PC-9 (cell line): Measurements from ENCODE around the gene TGM2. TPM values are rescaled to one million over a fixed set of nuclear protein-coding genes. Genes with fewer than 3 reads are reported as not detected.

ENCODE experiments used
- BruUV-seq: library from RNA; stranded (reverse); fragments of 400-500 nt; replicated peaks from 2 replicates; lab custom pipeline; 2021; lab: Mats Ljungman, UMichigan
- CTCF ChIA-PET: fragments of 300-600 bp; sonication (Branson Sonifier 250); formaldehyde crosslinking; loops from one replicate; lab custom pipeline; 2022; ENCODE audit warnings: antibody characterized with exemption; lab: Charles Lee
- POLR2A ChIA-PET: fragments of 300-600 bp; sonication (Branson Sonifier 250); formaldehyde crosslinking; loops from one replicate; lab custom pipeline; 2022; ENCODE audit warnings: antibody characterized with exemption; ENCODE audit not compliant: unreplicated experiment; lab: Charles Lee
- DNase-seq, 2 experiments: peaks; one replicate each; pipeline versions ENCODE4 v3.0.0 to v3.0.0-alpha.2; 2015 to 2022; ENCODE audit warnings: mixed read lengths in 1 of 2
- H2AFZ ChIP-seq: fragments of 200-600 bp; sonication (generic); 2 replicates; pipeline ENCODE4 v1.8.1; 2017; ENCODE audit warnings: antibody characterized with exemption
- H3F3A ChIP-seq: fragments of 200-600 bp; sonication (generic); 2 replicates; pipeline ENCODE4 v1.8.1; 2017; ENCODE audit warnings: antibody characterized with exemption, mild to moderate bottlenecking, low read depth; ENCODE audit not compliant: insufficient read depth
- H3K27ac ChIP-seq: fragments of 200-600 bp; sonication (generic); 2 replicates; pipeline ENCODE4 v1.6.1; 2016; ENCODE audit warnings: mixed run types
- H3K27me3 ChIP-seq: fragments of 200-600 bp; sonication (generic); 2 replicates; pipeline ENCODE4 v1.6.1; 2016; ENCODE audit warnings: low read depth, mixed run types; ENCODE audit not compliant: insufficient read depth
- H3K36me3 ChIP-seq: fragments of 200-600 bp; sonication (generic); 2 replicates; pipeline ENCODE4 v1.6.1; 2016; ENCODE audit warnings: low read depth, mixed run types
- H3K4me1 ChIP-seq: fragments of 200-600 bp; sonication (generic); replicated peaks from 2 replicates; pipeline ENCODE4 v1.6.1; 2016; ENCODE audit warnings: mixed run types; ENCODE audit not compliant: insufficient read depth
- H3K4me2 ChIP-seq: fragments of 200-600 bp; sonication (generic); 2 replicates; pipeline ENCODE4 v1.6.1; 2017; ENCODE audit warnings: mixed run types
- H3K4me3 ChIP-seq: fragments of 200-600 bp; sonication (generic); 2 replicates; pipeline ENCODE4 v1.6.1; 2016; ENCODE audit warnings: mixed run types
- H3K79me2 ChIP-seq: fragments of 200-600 bp; sonication (generic); 2 replicates; pipeline ENCODE4 v1.6.1; 2017; ENCODE audit warnings: low read depth, mixed run types
- H3K9me2 ChIP-seq: fragments of 200-600 bp; sonication (generic); 2 replicates; pipeline ENCODE4 v1.8.1; 2017; ENCODE audit warnings: mild to moderate bottlenecking; ENCODE audit not compliant: insufficient read depth
- H3K9me3 ChIP-seq: fragments of 200-600 bp; sonication (generic); 2 replicates; pipeline ENCODE4 v1.8.1; 2016; ENCODE audit warnings: low read depth; ENCODE audit not compliant: insufficient read depth
- H4K20me1 ChIP-seq: fragments of 200-600 bp; sonication (generic); 2 replicates; pipeline ENCODE4 v1.8.1; 2017; ENCODE audit not compliant: insufficient read depth
- EZH2 ChIP-seq: fragments of 200-600 bp; sonication (generic); IDR thresholded peaks from 2 replicates; pipeline ENCODE4 v1.8.0; 2017; ENCODE audit warnings: antibody characterized with exemption, low read depth
- intact Hi-C: fragments of 100-400 bp; cut with micrococcal nuclease; formaldehyde crosslinking; loops from one replicate; pipeline ENCODE4 v1.10.0; 2022; ENCODE audit not compliant: unreplicated experiment
- total RNA-seq: library from RNA; stranded (reverse); gene quantifications from 2 replicates; pipeline ENCODE4 v1.2.3, GENCODE V29; 2021
- TF ChIP-seq, protein P1 (sequence below): fragments of 200-600 bp; sonication (generic); conservative IDR thresholded peaks from 2 replicates; pipeline ENCODE4 v1.6.1; 2017; ENCODE audit warnings: mixed run types, antibody characterized with exemption, mild to moderate bottlenecking, moderate library complexity

TGM2 gene
- total RNA-seq, 1 experiment from 2014 or later: 333 TPM

DNA sequence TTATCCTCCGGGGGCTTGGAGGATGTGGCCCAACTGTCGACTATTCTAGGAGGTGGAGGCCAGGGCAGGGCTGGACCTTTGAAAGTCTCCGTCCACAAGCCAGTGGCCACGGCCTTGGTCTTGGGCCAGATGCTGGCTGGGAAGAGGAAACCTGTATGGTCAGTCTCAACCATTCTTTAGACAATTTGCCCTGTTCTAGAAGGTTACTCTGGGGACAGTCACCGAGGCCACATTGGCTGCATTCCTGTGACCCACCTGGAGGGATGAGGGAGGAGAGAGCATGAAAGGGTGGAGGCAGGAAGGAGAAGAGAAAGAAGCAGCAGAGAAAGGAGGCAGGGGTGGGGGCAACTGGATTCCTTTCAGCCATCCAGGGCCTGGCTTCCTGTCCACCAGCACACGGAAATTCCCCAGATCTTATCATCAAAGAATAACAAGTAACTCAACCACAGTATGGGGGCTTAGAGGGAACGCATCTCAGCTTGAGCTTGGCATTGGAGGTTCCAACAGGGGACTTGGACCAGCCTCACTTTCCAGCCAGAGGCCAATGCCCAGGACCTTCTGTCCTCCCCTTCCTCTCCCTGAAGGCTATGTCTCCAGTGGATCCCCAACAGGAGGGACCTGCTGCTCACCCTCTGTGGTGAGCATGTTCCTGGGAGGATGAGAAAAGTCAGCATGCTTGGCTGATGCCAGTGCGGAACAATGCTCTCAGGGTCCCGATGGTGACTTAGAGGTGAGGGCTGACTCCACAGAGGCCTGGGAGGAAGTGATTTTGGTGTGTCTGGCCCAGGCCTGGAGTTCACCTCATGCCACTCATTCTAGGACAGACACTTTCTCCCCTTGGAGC, 30.4 kb downstream of the TGM2 start:
- Histone ChIP-seq H2AFZ (no peak overlapping the region), H3K9me3 (no peaks in the 10 kb centered on the region), H4K20me1 (no peaks in the 10 kb centered on the region), H3K27ac (peak overlapping the region; percentile 92), H3F3A (peaks cover 94% of the 10 kb centered on the region), H3K9me2 (no peaks in the 10 kb centered on the region), H3K4me1 (peaks cover 65% of the 10 kb centered on the region), H3K4me2 (peak overlapping the region; percentile 57), H3K4me3 (no peak overlapping the region), H3K79me2 (peaks cover 11% of the 10 kb centered on the region; the same call in 1 of the 2 replicates), H3K36me3 (peaks cover 66% of the 10 kb centered on the region), H3K27me3 (no peaks in the 10 kb centered on the region)
- BruUV-seq: no TSS peak
- ChIA-PET POLR2A (interaction anchor here (0.6 to 1.1 kb wide), 5 partner anchors 9 to 45 kb away, joined by 3 to 9 read pairs (median 5); no protein-coding TSS in a partner anchor), CTCF (interaction anchor here (1.0 to 1.4 kb wide), 3 partner anchors 9 to 77 kb away, joined by 3 to 4 read pairs (median 4); no protein-coding TSS in a partner anchor)
- TF ChIP-seq EZH2: no peak
- TF ChIP-seq, protein P1, sequence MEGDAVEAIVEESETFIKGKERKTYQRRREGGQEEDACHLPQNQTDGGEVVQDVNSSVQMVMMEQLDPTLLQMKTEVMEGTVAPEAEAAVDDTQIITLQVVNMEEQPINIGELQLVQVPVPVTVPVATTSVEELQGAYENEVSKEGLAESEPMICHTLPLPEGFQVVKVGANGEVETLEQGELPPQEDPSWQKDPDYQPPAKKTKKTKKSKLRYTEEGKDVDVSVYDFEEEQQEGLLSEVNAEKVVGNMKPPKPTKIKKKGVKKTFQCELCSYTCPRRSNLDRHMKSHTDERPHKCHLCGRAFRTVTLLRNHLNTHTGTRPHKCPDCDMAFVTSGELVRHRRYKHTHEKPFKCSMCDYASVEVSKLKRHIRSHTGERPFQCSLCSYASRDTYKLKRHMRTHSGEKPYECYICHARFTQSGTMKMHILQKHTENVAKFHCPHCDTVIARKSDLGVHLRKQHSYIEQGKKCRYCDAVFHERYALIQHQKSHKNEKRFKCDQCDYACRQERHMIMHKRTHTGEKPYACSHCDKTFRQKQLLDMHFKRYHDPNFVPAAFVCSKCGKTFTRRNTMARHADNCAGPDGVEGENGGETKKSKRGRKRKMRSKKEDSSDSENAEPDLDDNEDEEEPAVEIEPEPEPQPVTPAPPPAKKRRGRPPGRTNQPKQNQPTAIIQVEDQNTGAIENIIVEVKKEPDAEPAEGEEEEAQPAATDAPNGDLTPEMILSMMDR: no peak
- peak; percentile 95 to 96 for DNase-seq
- intact Hi-C loops: loop anchor here (1.0 to 2.0 kb wide), 8 partner anchors 8 to 87 kb away; partner anchors contain the start of gene TGM2

DNA sequence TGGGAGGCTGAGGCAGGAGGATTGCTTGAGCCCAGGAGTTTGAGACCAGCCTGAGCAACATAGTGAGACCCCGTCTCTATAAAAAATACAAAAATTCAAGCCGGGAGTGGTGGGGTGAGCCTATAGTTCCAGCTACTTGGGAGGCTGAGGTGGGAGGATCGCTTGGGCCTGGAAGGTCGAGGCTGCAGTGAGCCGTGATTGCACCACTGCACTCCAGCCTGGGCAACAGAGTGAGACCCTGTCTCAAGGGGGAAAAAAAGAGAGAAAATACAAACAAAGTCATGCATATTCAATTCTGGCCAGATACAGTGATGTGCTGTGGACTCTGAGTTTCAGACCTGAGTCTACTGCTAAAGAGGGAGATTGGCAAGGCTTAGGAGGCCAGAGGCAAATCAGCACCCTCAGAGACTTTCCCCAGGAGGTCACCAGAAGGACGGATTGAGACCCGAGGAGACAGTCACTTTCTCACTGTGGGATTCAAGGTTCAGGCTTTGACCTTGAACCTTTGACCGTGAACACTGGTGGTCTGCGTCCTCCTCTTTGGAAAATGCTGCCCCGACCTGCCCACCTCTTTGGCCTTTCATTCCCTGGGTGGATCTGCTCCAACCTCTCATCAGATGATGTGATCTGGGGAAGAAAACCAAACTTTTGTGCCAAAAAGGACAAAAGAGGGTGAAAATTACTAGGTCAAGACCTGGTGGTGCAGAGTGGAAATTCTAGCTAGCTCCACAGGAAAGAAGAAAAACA, 31.2 kb downstream of the TGM2 start:
- Histone ChIP-seq H3K9me3 (no peaks in the 10 kb centered on the region), H3K36me3 (peaks cover 64% of the 10 kb centered on the region), H3K9me2 (no peaks in the 10 kb centered on the region), H2AFZ (no peak overlapping the region), H3K27ac (peak overlapping the region; percentile 92), H3K4me2 (peak overlapping the region; percentile 57), H3K79me2 (peaks cover 11% of the 10 kb centered on the region; the same call in 1 of the 2 replicates), H3K4me1 (peaks cover 73% of the 10 kb centered on the region), H3K4me3 (no peak overlapping the region), H3F3A (peaks cover 94% of the 10 kb centered on the region), H3K27me3 (no peaks in the 10 kb centered on the region), H4K20me1 (no peaks in the 10 kb centered on the region)
- BruUV-seq: TSS peak; percentile 2
- DNase-seq: peak in 1 of 2 experiments; percentile 5
- ChIA-PET CTCF (interaction anchor here (1.3 to 1.4 kb wide), 2 partner anchors 10 to 61 kb away, joined by 4 read pairs; no protein-coding TSS in a partner anchor), POLR2A (interaction anchor here (0.6 to 1.1 kb wide), 2 partner anchors 10 to 19 kb away, joined by 3 to 5 read pairs; no protein-coding TSS in a partner anchor)
- TF ChIP-seq, protein P1: no peak
- no peak for TF ChIP-seq EZH2
- intact Hi-C loops: loop anchor here (1.0 to 2.0 kb wide), 8 partner anchors 8 to 87 kb away; partner anchors contain the start of gene TGM2

DNA sequence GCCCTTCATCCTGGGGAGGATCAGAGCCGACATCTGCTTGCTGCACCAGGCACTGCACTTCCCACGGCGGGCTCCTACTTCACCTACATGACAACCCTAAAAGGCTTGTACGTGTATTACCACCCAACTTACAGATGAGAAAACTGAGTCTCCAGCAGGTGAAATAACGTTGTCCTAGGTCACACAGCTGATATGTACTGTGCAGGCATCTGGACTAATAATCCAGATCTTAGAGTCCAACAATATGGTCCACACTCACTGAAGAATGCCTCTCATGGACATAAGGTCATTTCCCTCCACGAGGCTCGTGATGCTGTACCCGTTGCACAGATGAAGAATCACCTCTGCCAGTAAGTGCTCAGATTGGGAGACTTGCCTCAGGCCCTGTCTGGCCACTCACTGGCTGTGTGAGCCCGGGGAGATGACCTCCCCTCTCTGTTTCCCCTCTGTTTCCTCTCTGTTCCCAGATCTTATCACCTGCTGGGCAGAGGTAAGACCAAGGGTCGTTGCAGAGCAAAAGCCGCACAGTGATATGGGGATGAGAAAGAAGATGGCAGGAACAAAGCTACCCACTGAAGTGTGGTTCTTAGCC, 32.1 kb downstream of the TGM2 start:
- H2AFZ ChIP-seq: no peak overlapping the region
- no peak overlapping the region for H3K4me3 ChIP-seq
- DNase-seq: peak in 1 of 2 experiments; percentile 17
- peaks cover 11% of the 10 kb centered on the region; the same call in 1 of the 2 replicates for H3K79me2 ChIP-seq
- BruUV-seq: no TSS peak
- peak overlapping the region; percentile 57 for H3K4me2 ChIP-seq
- no peaks in the 10 kb centered on the region for H3K9me2 ChIP-seq
- no peaks in the 10 kb centered on the region for H3K9me3 ChIP-seq
- peak overlapping the region; percentile 92 for H3K27ac ChIP-seq
- POLR2A ChIA-PET: no interaction called here
- H3K36me3 ChIP-seq: peaks cover 66% of the 10 kb centered on the region
- peaks cover 96% of the 10 kb centered on the region for H3F3A ChIP-seq
- intact Hi-C loops: no loop called here
- H4K20me1 ChIP-seq: no peaks in the 10 kb centered on the region
- no peaks in the 10 kb centered on the region for H3K27me3 ChIP-seq
- no peak for TF ChIP-seq EZH2
- TF ChIP-seq, protein P1: no peak
- H3K4me1 ChIP-seq: peaks cover 81% of the 10 kb centered on the region
- CTCF ChIA-PET: no interaction called here
